GM19467 (cell line): ENCODE results near the gene ZBTB17.
"Not testable (repeated sequence)": the region's sequence is repeated elsewhere in the genome, so short reads cannot be mapped to it uniquely, and the experiment has no call there.

Source experiments
- ATAC-seq: cut with Tn5 transposase; IDR thresholded peaks from one replicate; pipeline ENCODE4 v1.9.1; 2021; ENCODE audit warnings: mild to moderate bottlenecking, moderate library complexity; ENCODE audit not compliant: unreplicated experiment

The ZBTB17 gene

DNA sequence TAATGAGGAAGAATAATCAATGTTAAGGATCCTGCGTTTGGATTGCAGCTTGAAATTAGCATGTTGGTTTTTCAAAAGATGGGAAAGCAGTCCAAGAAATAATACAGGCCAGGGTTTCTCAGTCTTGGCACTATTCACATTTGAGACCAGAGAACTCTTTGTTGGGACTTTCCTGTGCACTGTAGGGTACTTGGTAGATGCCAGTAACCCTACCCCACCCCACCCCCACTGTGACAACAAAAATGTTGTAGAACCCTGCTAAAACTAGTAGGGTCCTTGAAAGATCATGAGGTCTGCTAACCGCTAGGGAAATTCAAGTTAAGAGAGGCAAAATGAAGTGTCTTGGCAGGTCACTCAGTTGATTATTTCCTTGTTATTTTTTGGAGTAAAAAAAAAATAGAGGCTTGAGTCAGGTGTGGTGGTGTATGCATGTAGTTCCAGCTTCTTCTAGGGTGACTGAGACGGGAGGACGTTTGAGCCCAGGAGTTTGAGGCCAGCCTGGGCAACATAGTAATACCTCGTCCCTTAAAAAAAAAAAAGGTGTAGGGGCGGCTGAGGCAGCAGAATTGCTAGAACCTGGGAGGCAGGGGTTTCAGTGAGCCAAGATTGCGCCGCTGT, 75.1 kb downstream of the ZBTB17 start:
- ATAC-seq = no peak

DNA sequence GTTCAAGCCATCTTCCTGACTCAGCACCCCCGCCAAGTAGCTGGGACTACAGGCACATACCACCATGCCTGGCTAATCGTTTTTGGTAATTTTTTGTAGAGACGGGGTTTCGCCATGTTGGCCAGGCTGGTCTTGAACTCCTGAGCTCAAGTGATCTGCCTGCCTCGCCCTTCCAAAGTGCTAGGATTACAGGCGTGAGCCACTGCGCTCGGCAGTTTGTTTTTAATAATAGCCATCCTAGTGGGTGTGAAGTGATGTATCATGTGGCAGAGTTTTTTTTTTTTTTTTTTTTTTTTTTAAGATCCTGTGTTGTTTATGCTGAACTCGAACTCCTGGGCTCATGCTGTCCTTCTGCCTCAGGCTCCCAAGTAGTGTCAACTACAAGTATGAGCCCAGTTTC, 76.6 kb downstream of the ZBTB17 start:
- ATAC-seq = no peak

DNA sequence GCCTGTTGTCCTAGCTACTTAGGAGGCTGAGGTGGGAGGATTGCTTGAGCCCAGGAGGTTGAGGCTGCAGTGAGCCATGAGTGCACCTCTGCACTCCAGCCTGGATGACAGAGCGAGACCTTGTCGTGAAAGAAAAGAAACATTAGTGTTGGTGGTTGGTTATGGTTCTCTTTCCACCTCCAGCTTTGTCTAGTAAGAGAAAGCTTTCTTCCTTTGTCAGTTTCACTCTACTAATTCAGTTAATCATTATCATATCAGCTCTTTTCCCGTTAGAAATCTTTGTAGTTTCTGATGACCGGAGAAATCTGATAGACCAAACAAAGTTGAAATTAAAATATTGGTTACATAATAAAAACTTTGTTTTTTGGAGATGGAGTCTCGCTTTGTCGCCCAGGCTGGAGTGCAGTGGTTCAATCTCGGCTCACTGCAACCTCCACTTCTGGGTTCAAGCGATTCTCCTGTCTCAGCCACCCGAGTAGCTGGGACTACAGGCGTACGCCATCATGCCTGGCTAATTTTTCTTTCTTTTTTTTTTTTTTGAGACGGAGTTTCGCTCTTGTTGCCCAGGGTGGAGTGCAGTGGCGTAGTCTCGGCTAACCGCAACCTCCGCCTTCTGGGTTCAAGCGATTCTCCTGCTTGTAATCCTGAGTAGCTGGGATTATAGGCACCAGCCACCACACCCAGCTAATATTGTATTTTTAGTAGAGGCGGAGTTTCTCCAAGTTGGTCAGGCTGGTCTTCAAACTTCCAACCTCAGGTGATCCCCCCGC, 78.9 kb downstream of the ZBTB17 start:
- ATAC-seq = not testable (repeated sequence)

DNA sequence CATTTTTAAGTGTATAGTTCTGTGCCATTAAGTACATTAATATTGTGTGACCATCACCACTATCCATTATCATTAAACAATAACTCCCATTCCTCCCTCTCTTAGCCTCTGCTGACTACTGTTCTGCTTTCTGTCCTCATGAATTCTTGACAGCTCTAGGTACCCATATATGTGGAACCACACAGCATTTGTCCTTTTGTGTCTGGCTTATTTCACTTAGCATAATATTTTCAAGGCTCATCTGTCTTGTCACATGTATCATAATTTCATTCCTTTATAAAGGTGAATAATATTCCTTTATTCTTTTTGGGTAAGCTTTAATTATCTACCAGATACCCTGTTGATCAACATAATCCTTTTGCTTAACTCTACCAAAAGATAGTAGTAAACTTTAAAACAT, 80.7 kb downstream of the ZBTB17 start:
- no peak for ATAC-seq

DNA sequence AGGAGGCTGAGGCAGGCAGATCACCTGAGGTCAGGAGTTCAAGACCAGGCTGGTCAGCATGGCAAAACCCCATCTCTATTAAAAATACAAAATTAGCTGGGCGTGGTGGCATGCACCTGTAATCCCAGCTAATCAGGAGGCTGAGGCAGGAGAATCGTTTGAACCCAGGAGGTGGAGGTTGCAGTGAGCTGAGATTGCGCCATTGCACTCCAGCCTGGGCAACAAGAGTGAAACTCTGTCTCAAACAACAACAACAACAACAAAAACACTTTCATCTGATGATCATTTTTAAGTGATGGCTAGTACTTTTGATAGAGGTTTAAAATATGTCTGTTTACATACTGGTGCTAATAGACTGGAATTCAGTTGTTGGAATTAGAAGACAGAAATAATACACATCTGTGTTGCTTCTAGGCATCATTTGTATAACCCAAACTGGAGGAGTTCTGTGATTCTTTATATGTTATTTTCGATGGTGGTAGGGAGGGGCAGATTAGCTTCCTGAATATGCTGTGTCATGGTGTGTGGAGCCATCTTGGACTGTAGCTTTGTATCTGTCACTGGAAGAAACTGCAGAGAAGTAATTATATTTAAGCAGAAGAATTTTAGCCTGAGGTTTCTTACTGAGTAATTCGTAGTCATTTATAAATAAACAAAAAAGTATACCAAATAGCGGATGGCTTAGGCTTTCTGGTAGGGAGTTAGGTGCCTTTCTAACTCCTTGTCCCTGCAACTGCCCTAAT, 82.9 kb downstream of the ZBTB17 start:
- ATAC-seq = not testable (repeated sequence)
